ENCODE results near the gene BLMH.

DNA sequence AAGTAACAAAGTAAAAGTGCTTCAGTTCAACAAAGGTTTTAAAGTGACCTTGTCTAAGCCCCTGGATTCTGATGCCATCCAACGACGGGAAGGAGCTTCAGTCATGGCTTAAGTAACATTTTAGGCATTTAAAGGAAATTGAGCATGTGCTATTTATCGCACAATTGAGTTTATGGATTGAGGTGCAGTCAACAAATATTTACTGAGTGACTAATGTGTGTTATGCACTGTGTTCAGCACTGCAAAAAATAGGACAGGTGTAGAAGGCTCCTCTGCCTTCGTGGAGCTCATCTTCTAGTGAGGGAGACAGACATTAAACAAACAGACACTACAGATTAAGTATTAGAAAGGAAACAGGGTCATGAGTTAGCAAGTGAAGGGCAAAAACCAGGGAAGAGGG is 29.6 kb upstream of the BLMH start:
- TF ChIP-seq EZH2phosphoT487 (IDR thresholded peaks at IDR 0.05; ENCODE audit: unreplicated experiment) (no peak), REST (IDR thresholded peaks at IDR 0.05; ENCODE audit: unreplicated experiment) (no peak), CTCF (conservative IDR thresholded peaks at IDR 0.05; ENCODE audit: low read depth in 2 of 2) (no peak), EZH2 (IDR thresholded peaks at IDR 0.05; ENCODE audit: low read depth, unreplicated experiment) (no peak), POLR2AphosphoS5 (IDR thresholded peaks at IDR 0.05; ENCODE audit: low read depth) (no peak), CREB1 (CRISPR knock-in tag; IDR thresholded peaks at IDR 0.05; ENCODE audit: low read depth) (no peak), JUNB (IDR thresholded peaks at IDR 0.05; ENCODE audit: unreplicated experiment) (no peak), STAT1 (IDR thresholded peaks at IDR 0.05; ENCODE audit: unreplicated experiment) (no peak), ZNF331 (CRISPR knock-in tag; IDR thresholded peaks at IDR 0.05; ENCODE audit: low read depth) (no peak), NANOG (IDR thresholded peaks at IDR 0.05; ENCODE audit: borderline replicate concordance) (no peak), ZNF114 (CRISPR knock-in tag; IDR thresholded peaks at IDR 0.05) (no peak)
